Measurements from ENCODE around the gene LEUTX.
A peak's percentile ranks its signal among the peaks of the same experiment; 100 is the strongest.
"Not testable (repeated sequence)": the region's sequence is repeated elsewhere in the genome, so short reads cannot be mapped to it uniquely, and the experiment has no call there.

The LEUTX gene

GRCh38 chr19:39795001-39795400 is 16.3 kb downstream of the LEUTX start:
- no peaks in the 10 kb centered on the region for H3K4me1 ChIP-seq
- H3K36me3 ChIP-seq, result no peaks in the 10 kb centered on the region
- H3K27me3 ChIP-seq, result peaks cover 26% of the 10 kb centered on the region
- no peak for DNase-seq
- H3K4me3 ChIP-seq (ENCODE audit: low read depth, low read length), result no peak overlapping the region
- TF ChIP-seq CTCF (IDR thresholded peaks at IDR 0.05; ENCODE audit: low read depth, low read length), result no peak
- H3K9me3 ChIP-seq, result no peaks in the 10 kb centered on the region

GRCh38 chr19:39796000-39796498 is 17.4 kb downstream of the LEUTX start:
- TF ChIP-seq CTCF (IDR thresholded peaks at IDR 0.05; ENCODE audit: low read depth, low read length), result no peak
- no peaks in the 10 kb centered on the region for H3K9me3 ChIP-seq
- DNase-seq, result no peak
- no peaks in the 10 kb centered on the region for H3K36me3 ChIP-seq
- peaks cover 33% of the 10 kb centered on the region for H3K27me3 ChIP-seq
- no peak overlapping the region for H3K4me3 ChIP-seq (ENCODE audit: low read depth, low read length)
- no peaks in the 10 kb centered on the region for H3K4me1 ChIP-seq

GRCh38 chr19:39797083-39797482 is 18.4 kb downstream of the LEUTX start:
- Histone ChIP-seq H3K36me3 (no peaks in the 10 kb centered on the region), H3K4me3 (ENCODE audit: low read depth, low read length) (no peak overlapping the region), H3K4me1 (no peaks in the 10 kb centered on the region), H3K9me3 (no peaks in the 10 kb centered on the region), H3K27me3 (peaks cover 33% of the 10 kb centered on the region)
- no peak for DNase-seq
- TF ChIP-seq CTCF (IDR thresholded peaks at IDR 0.05; ENCODE audit: low read depth, low read length), result no peak

GRCh38 chr19:39802958-39803357 is 24.3 kb downstream of the LEUTX start:
- Histone ChIP-seq H3K4me1 (no peaks in the 10 kb centered on the region), H3K27me3 (peaks cover 17% of the 10 kb centered on the region), H3K36me3 (no peaks in the 10 kb centered on the region), H3K9me3 (no peaks in the 10 kb centered on the region), H3K4me3 (ENCODE audit: low read depth, low read length) (no peak overlapping the region)
- DNase-seq, result no peak
- no peak for TF ChIP-seq CTCF (IDR thresholded peaks at IDR 0.05; ENCODE audit: low read depth, low read length)

- Histone ChIP-seq H3K4me3 (ENCODE audit: low read depth, low read length) (no peak overlapping the region), H3K4me1 (no peaks in the 10 kb centered on the region), H3K27me3 (peaks cover 8% of the 10 kb centered on the region; the same call in 1 of the 2 replicates), H3K9me3 (no peaks in the 10 kb centered on the region), H3K36me3 (no peaks in the 10 kb centered on the region)
- no peak for TF ChIP-seq CTCF (IDR thresholded peaks at IDR 0.05; ENCODE audit: low read depth, low read length)
- DNase-seq, result peak; percentile 29
Observed at GRCh38 chr19:39805104-39805503, 26.4 kb downstream of the LEUTX start.

GRCh38 chr19:39807846-39808364 is 29.3 kb downstream of the LEUTX start:
- H3K4me3 ChIP-seq (ENCODE audit: low read depth, low read length), result no peak overlapping the region

GRCh38 chr19:39808688-39809087 is 30.0 kb downstream of the LEUTX start:
- H3K9me3 ChIP-seq; H3K4me1 ChIP-seq; H3K4me3 ChIP-seq (ENCODE audit: low read depth, low read length); H3K27me3 ChIP-seq; H3K36me3 ChIP-seq; DNase-seq: not testable (repeated sequence)

More at GRCh38 chr19:39807846-39808364, 29.3 kb downstream of the LEUTX start:
- TF ChIP-seq CTCF (IDR thresholded peaks at IDR 0.05; ENCODE audit: low read depth, low read length), result no peak
- DNase-seq, result no peak
- H3K36me3 ChIP-seq, result no peaks in the 10 kb centered on the region
- no peaks in the 10 kb centered on the region for H3K4me1 ChIP-seq
- no peaks in the 10 kb centered on the region for H3K9me3 ChIP-seq
- H3K27me3 ChIP-seq, result peaks cover 6% of the 10 kb centered on the region; the same call in 1 of the 2 replicates

All from BE2C (cell line).